NCI-H446 treated with DMSO at 0.1 percent for 48 hours (cell line): ENCODE results near the gene MRNIP.
A peak's percentile ranks its signal among the peaks of the same experiment; 100 is the strongest.

Source experiments
- DNase-seq: peaks from one replicate; lab custom pipeline; 2025; lab: John Stamatoyannopoulos, UW

Gene MRNIP

GRCh38 chr5:179803651-179804554, 54.7 kb downstream of the MRNIP start:
- no peak for DNase-seq

- no peak for DNase-seq
Measured at GRCh38 chr5:179802950-179803562, 55.6 kb downstream of the MRNIP start.

- DNase-seq, result no peak
Measured at GRCh38 chr5:179802207-179802883, 56.3 kb downstream of the MRNIP start.

GRCh38 chr5:179801304-179802206, 57.1 kb downstream of the MRNIP start:
- DNase-seq, result no peak

GRCh38 chr5:179800696-179801201, 57.9 kb downstream of the MRNIP start:
- DNase-seq, result no peak

GRCh38 chr5:179800071-179800695, 58.4 kb downstream of the MRNIP start:
- no peak for DNase-seq

GRCh38 chr5:179799644-179799973, 59.0 kb downstream of the MRNIP start:
- no peak for DNase-seq

- DNase-seq, result no peak
Measured at GRCh38 chr5:179798771-179799643, 59.6 kb downstream of the MRNIP start.

- no peak for DNase-seq
Measured at GRCh38 chr5:179798144-179798770, 60.4 kb downstream of the MRNIP start.

GRCh38 chr5:179797741-179798140, 60.9 kb downstream of the MRNIP start:
- DNase-seq, result no peak

GRCh38 chr5:179796877-179797608, 61.6 kb downstream of the MRNIP start:
- DNase-seq, result no peak

- peak; percentile 15 for DNase-seq
Measured at GRCh38 chr5:179795863-179796833, 62.5 kb downstream of the MRNIP start.

GRCh38 chr5:179795049-179795862, 63.4 kb downstream of the MRNIP start:
- DNase-seq, result no peak

GRCh38 chr5:179794575-179794974, 64.0 kb downstream of the MRNIP start:
- no peak for DNase-seq

- DNase-seq, result no peak
Measured at GRCh38 chr5:179794171-179794570, 64.4 kb downstream of the MRNIP start.

- no peak for DNase-seq
Measured at GRCh38 chr5:179793468-179794139, 65.0 kb downstream of the MRNIP start, which contains the start of gene LTC4S. LTC4S (plus strand) TSS chr5:179793986; CDS start chr5:179794081, 95 bp downstream.
